AG04450 (cell line): ENCODE measurements around the gene DUOXA1. TPM values are rescaled to one million over a fixed set of nuclear protein-coding genes. Genes with fewer than 3 reads are reported as not detected.

Experiments used
- CTCF ChIA-PET: fragments of 300-600, 350-600 bp; formaldehyde crosslinking; extraction: SDS; loops from one replicate; lab custom pipeline; 2022; ENCODE audit warnings: antibody characterized with exemption, inconsistent platforms; lab: Charles Lee
- POLR2A ChIA-PET: fragments of 350-600 bp; formaldehyde crosslinking; extraction: SDS; loops from one replicate; lab custom pipeline; 2021; ENCODE audit warnings: antibody characterized with exemption, inconsistent platforms; lab: Yijun Ruan, JAX
- DNase-seq: peaks from one replicate; pipeline ENCODE4 v3.0.0-alpha.2; 2011; ENCODE audit warnings: low read depth, low spot score
- H3K27ac ChIP-seq: one replicate; pipeline ENCODE4 v1.5.1; 2012; ENCODE audit warnings: low read depth, low read length, control low read depth
- H3K27me3 ChIP-seq: one replicate; pipeline ENCODE4 v1.6.0; 2012; ENCODE audit warnings: low read length; ENCODE audit not compliant: control insufficient read depth, insufficient read depth
- H3K4me3 ChIP-seq: 2 replicates; pipeline ENCODE4 v1.5.1; 2011; ENCODE audit warnings: mild to moderate bottlenecking, low read depth, low read length, control low read depth
- H3K9me3 ChIP-seq: 2 replicates; pipeline ENCODE4 v1.5.1; 2012; ENCODE audit warnings: low read length; ENCODE audit not compliant: control insufficient read depth, insufficient read depth
- polyA plus RNA-seq: library from polyadenylated mRNA; depleted of rRNA; stranded (reverse); fragments of >200 nt; gene quantifications from 2 replicates; pipeline ENCODE4 v1.2.3, GENCODE V29; 2011
- TF ChIP-seq, protein P1 (sequence below): IDR thresholded peaks from 2 replicates; pipeline ENCODE4 v1.5.1; 2011; ENCODE audit warnings: low read depth, low read length, control low read depth, inconsistent platforms

Gene DUOXA1
- polyA plus RNA-seq, 1 experiment, result not detected

GRCh38 chr15:45114751-45115085 is 15.0 kb downstream of the DUOXA1 start:
- no peak overlapping the region for H3K4me3 ChIP-seq
- TF ChIP-seq, protein P1, sequence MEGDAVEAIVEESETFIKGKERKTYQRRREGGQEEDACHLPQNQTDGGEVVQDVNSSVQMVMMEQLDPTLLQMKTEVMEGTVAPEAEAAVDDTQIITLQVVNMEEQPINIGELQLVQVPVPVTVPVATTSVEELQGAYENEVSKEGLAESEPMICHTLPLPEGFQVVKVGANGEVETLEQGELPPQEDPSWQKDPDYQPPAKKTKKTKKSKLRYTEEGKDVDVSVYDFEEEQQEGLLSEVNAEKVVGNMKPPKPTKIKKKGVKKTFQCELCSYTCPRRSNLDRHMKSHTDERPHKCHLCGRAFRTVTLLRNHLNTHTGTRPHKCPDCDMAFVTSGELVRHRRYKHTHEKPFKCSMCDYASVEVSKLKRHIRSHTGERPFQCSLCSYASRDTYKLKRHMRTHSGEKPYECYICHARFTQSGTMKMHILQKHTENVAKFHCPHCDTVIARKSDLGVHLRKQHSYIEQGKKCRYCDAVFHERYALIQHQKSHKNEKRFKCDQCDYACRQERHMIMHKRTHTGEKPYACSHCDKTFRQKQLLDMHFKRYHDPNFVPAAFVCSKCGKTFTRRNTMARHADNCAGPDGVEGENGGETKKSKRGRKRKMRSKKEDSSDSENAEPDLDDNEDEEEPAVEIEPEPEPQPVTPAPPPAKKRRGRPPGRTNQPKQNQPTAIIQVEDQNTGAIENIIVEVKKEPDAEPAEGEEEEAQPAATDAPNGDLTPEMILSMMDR, result no peak
- ChIA-PET POLR2A (no interaction called here), CTCF (interaction anchor here (1.0 to 1.3 kb wide), 2 partner anchors 12 to 83 kb away, joined by 3 read pairs; no protein-coding TSS in a partner anchor)
- no peaks in the 10 kb centered on the region; the same call in 1 of the 2 replicates for H3K9me3 ChIP-seq
- H3K27ac ChIP-seq, result no peak overlapping the region
- DNase-seq, result no peak
- peaks cover 75% of the 10 kb centered on the region for H3K27me3 ChIP-seq

DNA sequence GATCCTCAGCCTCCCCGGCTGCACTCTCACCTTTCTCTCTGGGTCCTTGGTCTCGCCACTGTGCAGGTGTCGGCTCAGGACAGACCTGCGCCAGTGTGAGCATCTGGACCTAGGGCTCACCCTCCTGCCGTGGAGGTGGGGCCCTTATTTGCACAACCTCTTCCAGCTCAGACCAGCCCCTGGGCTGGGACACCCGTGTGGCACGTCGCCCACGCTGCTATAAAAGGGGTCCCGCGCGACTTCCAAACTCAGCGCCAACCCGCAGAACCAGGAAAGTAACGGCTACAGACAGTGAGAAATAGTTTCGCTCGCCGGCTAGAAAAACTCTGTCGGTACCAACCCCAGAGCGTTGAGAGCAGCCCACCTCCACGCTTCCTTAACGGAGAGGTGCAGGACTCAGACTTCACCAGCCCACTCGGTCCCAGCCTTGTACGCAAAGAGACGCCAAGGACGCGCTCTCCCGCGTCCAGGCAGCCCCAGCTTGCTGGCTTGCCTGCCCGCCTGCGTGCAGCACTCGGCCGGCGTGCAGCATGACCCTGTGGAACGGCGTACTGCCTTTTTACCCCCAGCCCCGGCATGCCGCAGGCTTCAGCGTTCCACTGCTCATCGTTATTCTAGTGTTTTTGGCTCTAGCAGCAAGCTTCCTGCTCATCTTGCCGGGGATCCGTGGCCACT is 15.5 kb downstream of the DUOXA1 start, which contains the start of the genes DUOX2 and DUOXA2:
Gene DUOX2 (minus strand): TSS at position 97 of the 675 bp plus-strand sequence. CDS start 761 bp downstream, outside the sequence.
Gene DUOXA2 (plus strand): TSS at position 251 of the 675 bp plus-strand sequence. CDS start 280 bp downstream, at position 531.
- no peak within 1 kb of the TSS for H3K27ac ChIP-seq
- DNase-seq, result no peak
- CTCF ChIA-PET, result interaction anchor here (1.0 to 1.3 kb wide), 2 partner anchors 13 to 84 kb away, joined by 3 read pairs; no protein-coding TSS in a partner anchor
- H3K27me3 ChIP-seq, result peaks cover 80% of the 10 kb centered on the region
- no peak within 1 kb of the TSS for H3K4me3 ChIP-seq
- POLR2A ChIA-PET, result no interaction called here
- no peaks in the 10 kb centered on the region; the same call in 1 of the 2 replicates for H3K9me3 ChIP-seq
- TF ChIP-seq, protein P1, result no peak

GRCh38 chr15:45113380-45113990 is 16.2 kb downstream of the DUOXA1 start:
- CTCF ChIA-PET, result no interaction called here
- TF ChIP-seq, protein P1, result no peak

DNA sequence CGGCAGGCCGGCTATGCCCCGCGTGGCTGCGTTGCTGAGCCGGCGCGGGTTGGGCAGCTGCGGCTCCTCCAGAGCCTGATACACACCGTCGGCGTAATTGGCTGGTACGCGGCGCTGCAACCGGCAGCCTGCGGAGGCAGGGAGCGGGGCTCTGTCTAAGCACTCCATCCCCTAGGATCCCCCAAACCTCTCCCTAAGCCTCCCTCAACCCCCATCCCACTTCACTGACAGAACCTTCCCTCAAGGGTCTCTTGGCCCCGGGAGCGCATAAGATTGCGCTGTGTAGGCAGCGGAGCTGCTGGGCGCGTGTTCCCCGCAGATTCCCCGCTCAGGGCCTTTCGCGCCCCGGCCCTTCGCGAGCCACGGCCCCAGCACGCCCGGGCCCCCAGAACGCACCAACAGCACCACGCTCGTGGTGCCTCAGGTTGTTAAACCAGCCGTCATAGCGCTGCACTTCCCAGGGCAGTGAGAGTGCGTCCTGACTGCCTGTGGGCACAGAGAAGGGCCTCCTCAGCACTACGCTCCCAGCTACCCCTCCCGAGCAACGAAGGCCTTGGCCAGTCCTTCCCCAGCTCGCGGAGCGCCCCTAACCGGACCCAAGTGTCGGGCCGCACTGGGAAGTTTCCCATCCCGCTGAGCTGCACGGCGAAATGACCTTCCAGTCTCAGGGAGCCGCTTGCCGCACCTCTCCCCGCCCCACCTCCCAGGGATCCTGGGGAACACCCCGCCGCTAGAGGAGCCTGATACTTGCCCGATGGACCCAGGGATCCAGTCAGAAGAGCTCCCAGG is 16.9 kb downstream of the DUOXA1 start:
- H3K27me3 ChIP-seq, result peaks cover 88% of the 10 kb centered on the region
- H3K4me3 ChIP-seq, result no peak overlapping the region
- DNase-seq, result no peak
- H3K9me3 ChIP-seq, result no peaks in the 10 kb centered on the region; the same call in 1 of the 2 replicates
- ChIA-PET POLR2A (no interaction called here), CTCF (interaction anchor here (0.5 kb wide), 1 partner anchor 63 kb away, joined by 7 read pairs; no protein-coding TSS in a partner anchor)
- no peak overlapping the region for H3K27ac ChIP-seq
- TF ChIP-seq, protein P1, result no peak

More at GRCh38 chr15:45113380-45113990, 16.2 kb downstream of the DUOXA1 start:
- POLR2A ChIA-PET, result no interaction called here
- no peak for DNase-seq
- H3K27me3 ChIP-seq, result peaks cover 85% of the 10 kb centered on the region
- no peak overlapping the region for H3K4me3 ChIP-seq
- H3K27ac ChIP-seq, result no peak overlapping the region
- H3K9me3 ChIP-seq, result no peaks in the 10 kb centered on the region; the same call in 1 of the 2 replicates
